22Rv1 (cell line): ENCODE measurements around the gene MAMLD1.

Source experiments
- CTCF ChIP-seq: fragments of 450-650 bp; IDR thresholded peaks from 2 replicates; pipeline ENCODE4 v1.5.1; 2017; ENCODE audit warnings: mild to moderate bottlenecking
- ZFX ChIP-seq: fragments of 450-650 bp; IDR thresholded peaks from 2 replicates; pipeline ENCODE4 v1.6.1; 2017; ENCODE audit warnings: antibody characterized with exemption, borderline replicate concordance

GRCh38 chrX:150503898-150504219 is 140.7 kb downstream of the MAMLD1 start:
- TF ChIP-seq CTCF (no peak), ZFX (no peak)
